WTC11 (cell line): ENCODE data around the gene CX3CL1. TPM values are rescaled to one million over a fixed set of nuclear protein-coding genes. Genes with fewer than 3 reads are reported as not detected.
A peak's percentile ranks its signal among the peaks of the same experiment; 100 is the strongest.

Experiments
- ATAC-seq: fragments of 200-7000 bp; cut with Tn5 transposase; 2 replicates; pipeline ENCODE4 v1.10.0; 2021; ENCODE audit warnings: mild to moderate bottlenecking, moderate library complexity
- CTCF ChIA-PET: fragments of 300-600 bp; sonication (Branson Sonifier 250); formaldehyde crosslinking; loops from one replicate; lab custom pipeline; 2021; ENCODE audit warnings: antibody characterized with exemption; lab: Charles Lee
- POLR2A ChIA-PET: fragments of 350-600 bp; sonication (Branson Sonifier 250); formaldehyde crosslinking; loops from one replicate; lab custom pipeline; 2021; ENCODE audit warnings: antibody characterized with exemption; lab: Charles Lee
- DNase-seq: peaks from one replicate; pipeline ENCODE4 v3.0.0; 2021; ENCODE audit warnings: low spot score
- H3K27ac Mint-ChIP-seq: 2 replicates; pipeline ENCODE4 v1.8.0; 2021; ENCODE audit warnings: mixed read lengths
- H3K27me3 Mint-ChIP-seq: 2 replicates; pipeline ENCODE4 v1.8.0; 2021; ENCODE audit warnings: low read depth, mild to moderate bottlenecking, moderate library complexity, mixed read lengths
- H3K36me3 Mint-ChIP-seq: 2 replicates; pipeline ENCODE4 v1.8.0; 2021; ENCODE audit warnings: mixed read lengths
- H3K4me1 Mint-ChIP-seq: 2 replicates; pipeline ENCODE4 v1.8.0; 2022; ENCODE audit warnings: mixed read lengths
- H3K4me3 Mint-ChIP-seq: 2 replicates; pipeline ENCODE4 v1.8.0; 2021; ENCODE audit warnings: mild to moderate bottlenecking, moderate library complexity, mixed read lengths
- H3K9me3 Mint-ChIP-seq: 2 replicates; pipeline ENCODE4 v1.8.0; 2021; ENCODE audit warnings: mixed read lengths
- ATF3 ChIP-seq: sonication (generic); formaldehyde crosslinking; conservative IDR thresholded peaks from 2 replicates; pipeline ENCODE4 v1.8.1; 2022; ENCODE audit warnings: mild to moderate bottlenecking, missing genetic modification reagents
- CBFB ChIP-seq: sonication (generic); formaldehyde crosslinking; IDR thresholded peaks from 2 replicates; pipeline ENCODE4 v1.8.1; 2022; ENCODE audit warnings: mild to moderate bottlenecking, low read depth, missing genetic modification reagents
- CREB1 ChIP-seq: sonication (generic); formaldehyde crosslinking; IDR thresholded peaks from 2 replicates; pipeline ENCODE4 v1.8.0; 2023; ENCODE audit warnings: mild to moderate bottlenecking, missing genetic modification reagents
- CREM ChIP-seq: sonication (generic); formaldehyde crosslinking; IDR thresholded peaks from 2 replicates; pipeline ENCODE4 v1.8.1; 2022; ENCODE audit warnings: mild to moderate bottlenecking, missing genetic modification reagents, moderate library complexity
- E2F5 ChIP-seq: sonication (generic); formaldehyde crosslinking; IDR thresholded peaks from 2 replicates; pipeline ENCODE4 v1.8.1; 2022; ENCODE audit warnings: mild to moderate bottlenecking, moderate library complexity, missing genetic modification reagents
- ELF4 ChIP-seq: sonication (generic); formaldehyde crosslinking; IDR thresholded peaks from 2 replicates; pipeline ENCODE4 v1.8.1; 2022; ENCODE audit warnings: low read depth, mild to moderate bottlenecking, moderate library complexity, missing genetic modification reagents
- ESRRA ChIP-seq: sonication (generic); formaldehyde crosslinking; IDR thresholded peaks from 2 replicates; pipeline ENCODE4 v1.8.1; 2022; ENCODE audit warnings: mild to moderate bottlenecking, missing genetic modification reagents, borderline replicate concordance
- GABPB1 ChIP-seq: sonication (generic); formaldehyde crosslinking; IDR thresholded peaks from 2 replicates; pipeline ENCODE4 v1.8.1; 2023; ENCODE audit warnings: mild to moderate bottlenecking, missing genetic modification reagents
- MXD4 ChIP-seq: fragments of 250-450 bp; sonication (Bioruptor Pico); IDR thresholded peaks from 2 replicates; pipeline ENCODE4 v1.8.0; 2021; ENCODE audit warnings: mild to moderate bottlenecking, moderate library complexity, borderline replicate concordance
- NFYB ChIP-seq: sonication (generic); formaldehyde crosslinking; conservative IDR thresholded peaks from 2 replicates; pipeline ENCODE4 v1.8.0; 2022; ENCODE audit warnings: low read depth, missing genetic modification reagents
- PRDM15 ChIP-seq: sonication (generic); formaldehyde crosslinking; IDR thresholded peaks from 2 replicates; pipeline ENCODE4 v1.8.0; 2022; ENCODE audit warnings: missing genetic modification reagents
- TP53 ChIP-seq: sonication (generic); formaldehyde crosslinking; IDR thresholded peaks from 2 replicates; pipeline ENCODE4 v1.8.1; 2023; ENCODE audit warnings: mild to moderate bottlenecking, missing genetic modification reagents
- ZBTB21 ChIP-seq: sonication (generic); formaldehyde crosslinking; IDR thresholded peaks from 2 replicates; pipeline ENCODE4 v1.8.1; 2023; ENCODE audit warnings: mild to moderate bottlenecking, missing genetic modification reagents, borderline replicate concordance
- ZNF121 ChIP-seq: sonication (generic); formaldehyde crosslinking; IDR thresholded peaks from 2 replicates; pipeline ENCODE4 v1.8.0; 2023; ENCODE audit warnings: missing genetic modification reagents
- ZNF138 ChIP-seq: sonication (generic); formaldehyde crosslinking; conservative IDR thresholded peaks from 2 replicates; pipeline ENCODE4 v1.8.1; 2022; ENCODE audit warnings: mild to moderate bottlenecking, moderate library complexity, missing genetic modification reagents
- total RNA-seq: library from RNA; stranded (reverse); gene quantifications from 3 replicates; pipeline ENCODE4 v1.2.3, GENCODE V29; 2021
- TF ChIP-seq, protein P1 (sequence below): fragments of 250-450 bp; sonication (Bioruptor Pico); conservative IDR thresholded peaks from 2 replicates; pipeline ENCODE4 v1.9.0; 2021; ENCODE audit warnings: mild to moderate bottlenecking

CX3CL1 gene
- total RNA-seq, 1 experiment from 2014 or later = 1.2 TPM

DNA sequence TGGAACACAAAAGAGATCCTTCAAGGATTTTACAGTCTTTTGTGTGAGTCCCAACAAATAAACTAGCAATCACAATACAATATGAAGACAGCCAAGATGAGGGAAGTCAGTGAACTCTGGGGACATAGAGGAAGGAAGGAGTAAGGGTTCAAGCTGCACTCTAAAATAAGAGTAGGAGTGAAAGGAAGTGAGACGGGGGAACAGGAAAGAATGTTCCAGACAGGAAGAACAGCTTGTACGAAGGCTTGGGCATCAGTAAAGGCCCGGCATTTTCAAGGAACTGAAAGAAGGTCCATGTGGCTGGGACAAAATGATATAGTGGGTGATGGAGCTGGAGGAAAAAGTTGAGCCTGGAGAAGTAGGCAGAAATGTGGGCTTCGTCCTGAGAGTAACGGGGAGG, 36.8 kb downstream of the CX3CL1 start (continued):
- TF ChIP-seq ATF3 (CRISPR knock-in tag) = no peak

DNA sequence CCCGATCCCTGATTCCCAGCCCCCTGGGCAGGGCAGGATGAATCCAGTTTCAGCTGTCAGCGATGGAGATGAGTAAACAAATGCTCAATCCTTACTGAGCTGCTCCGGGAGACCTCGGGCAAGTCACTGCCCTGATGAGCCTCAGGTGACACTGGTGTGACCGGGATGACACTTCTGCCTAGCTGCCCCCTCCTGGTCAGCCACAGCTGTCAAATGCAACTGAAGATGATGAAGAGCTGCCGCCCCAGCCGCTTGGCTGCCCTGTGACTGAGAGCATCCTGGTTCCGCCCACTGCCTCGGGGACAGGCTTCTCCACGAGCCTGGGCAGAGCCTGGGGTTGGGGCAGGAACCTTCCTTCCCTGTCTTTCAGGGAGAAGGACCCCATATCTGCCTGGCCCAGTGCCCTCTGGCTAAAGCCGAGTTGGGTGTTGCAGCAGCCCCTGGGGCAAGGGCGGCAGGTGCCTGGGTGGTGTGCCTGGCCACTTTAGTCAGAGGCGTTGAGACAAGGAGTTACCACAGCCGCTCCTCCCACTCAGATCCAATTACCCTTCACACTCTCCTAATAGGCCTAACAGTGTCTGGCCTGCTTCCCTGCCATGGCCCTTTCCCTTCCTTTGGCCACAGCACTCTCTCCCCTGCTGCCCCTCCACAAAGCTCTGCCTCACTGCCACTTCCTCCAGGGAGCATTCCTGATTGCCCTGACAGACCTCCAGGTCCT, 37.7 kb downstream of the CX3CL1 start:
- Mint-ChIP-seq H3K27me3 (no peaks in the 10 kb centered on the region; the same call in 1 of the 2 replicates), H3K9me3 (no peaks in the 10 kb centered on the region), H3K27ac (no peak overlapping the region), H3K36me3 (no peaks in the 10 kb centered on the region), H3K4me3 (no peak overlapping the region), H3K4me1 (peaks cover 3% of the 10 kb centered on the region; the same call in 1 of the 2 replicates)
- DNase-seq (no peak), ATAC-seq (peak; percentile 49)
- ChIA-PET CTCF (interaction anchor here (0.5 to 2.0 kb wide), 5 partner anchors 7 to 110 kb away, joined by 3 to 7 read pairs (median 4); no protein-coding TSS in a partner anchor), POLR2A (no interaction called here)
- TF ChIP-seq CBFB = no peak
- TF ChIP-seq ZNF121 = no peak
- TF ChIP-seq GABPB1 (CRISPR knock-in tag) = no peak
- no peak for TF ChIP-seq TP53 (CRISPR knock-in tag)
- TF ChIP-seq ZBTB21 (CRISPR knock-in tag) = no peak
- no peak for TF ChIP-seq MXD4 (CRISPR knock-in tag)
- TF ChIP-seq ATF3 (CRISPR knock-in tag) = no peak
- no peak for TF ChIP-seq ZNF138 (CRISPR knock-in tag)
- TF ChIP-seq PRDM15 (CRISPR knock-in tag) = no peak
- TF ChIP-seq NFYB (CRISPR knock-in tag) = no peak
- no peak for TF ChIP-seq E2F5
- no peak for TF ChIP-seq ELF4 (CRISPR knock-in tag)
- TF ChIP-seq, protein P1, sequence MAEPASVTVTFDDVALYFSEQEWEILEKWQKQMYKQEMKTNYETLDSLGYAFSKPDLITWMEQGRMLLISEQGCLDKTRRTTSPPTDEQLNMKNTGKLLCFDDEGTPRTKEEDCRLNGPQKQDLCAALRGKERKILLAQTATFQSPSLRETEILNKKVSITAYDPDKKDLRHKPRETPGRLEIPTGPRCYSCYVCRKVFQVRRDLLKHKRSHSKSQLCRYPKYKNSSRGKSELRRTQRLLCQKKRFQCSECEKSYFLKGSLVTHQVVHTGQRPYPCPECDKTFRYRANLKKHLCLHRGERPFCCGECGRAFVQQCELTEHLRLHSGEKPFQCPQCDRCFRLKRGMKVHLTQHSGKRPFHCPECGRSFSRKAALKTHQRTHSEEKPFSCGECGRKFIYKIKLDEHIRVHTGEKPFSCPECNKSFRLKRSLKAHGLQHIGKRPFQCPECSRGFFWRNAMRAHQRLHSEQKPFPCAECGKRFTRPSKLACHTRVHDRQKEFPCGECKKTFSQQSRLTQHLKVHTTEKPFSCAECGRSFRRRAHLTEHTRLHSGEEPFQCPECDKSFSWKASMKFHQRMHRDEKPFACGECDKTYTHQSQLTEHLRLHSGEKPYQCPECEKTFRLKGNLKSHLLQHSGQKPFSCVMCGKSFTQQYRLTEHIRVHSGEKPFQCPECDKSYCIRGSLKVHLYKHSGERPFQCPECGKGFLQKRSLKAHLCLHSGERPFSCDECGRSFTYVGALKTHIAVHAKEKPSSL = no peak
- no peak for TF ChIP-seq CREB1 (CRISPR knock-in tag)
- TF ChIP-seq ESRRA = no peak
- no peak for TF ChIP-seq CREM (CRISPR knock-in tag)
